ENCODE measurements around the gene ANAPC16. TPM values are rescaled to one million over a fixed set of nuclear protein-coding genes. Genes with fewer than 3 reads are reported as not detected.

Gene ANAPC16
- total RNA-seq, 1 donor from 2014 or later, result 37.0 TPM

DNA sequence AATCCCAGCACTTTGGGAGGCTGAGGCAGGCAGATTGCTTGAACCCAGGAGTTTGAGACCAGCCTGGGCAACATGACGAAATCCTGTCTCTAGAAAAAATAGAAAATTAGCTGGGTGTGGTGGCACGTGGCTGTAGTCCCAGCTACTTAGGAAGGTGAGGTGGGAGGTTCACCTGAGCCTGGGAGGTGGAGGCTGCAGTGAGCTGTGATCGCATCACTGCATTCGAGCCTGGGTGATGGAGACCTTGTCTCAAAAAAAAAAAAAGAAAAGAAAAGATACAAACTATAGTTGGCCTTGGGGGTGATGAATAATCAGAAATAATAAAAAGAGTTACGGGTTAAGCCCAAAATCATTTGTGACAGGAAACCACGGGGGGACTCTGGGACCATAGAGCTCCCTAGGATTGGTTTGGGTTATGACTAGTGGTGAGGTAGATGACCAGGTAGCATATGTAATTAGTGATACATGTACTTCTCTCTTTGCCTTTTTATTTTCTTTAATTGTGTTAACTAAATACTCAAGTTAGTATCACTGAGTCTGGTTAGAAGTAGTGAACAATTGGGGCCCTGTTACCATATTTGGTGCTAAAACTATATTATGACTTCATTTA lies 10.7 kb downstream of the ANAPC16 start:
- H3K27ac Mint-ChIP-seq (ENCODE audit: unreplicated experiment), result no peak overlapping the region
- peaks cover 4% of the 10 kb centered on the region for H3K36me3 Mint-ChIP-seq (ENCODE audit: unreplicated experiment)
- H3K9me3 Mint-ChIP-seq (ENCODE audit: unreplicated experiment), result no peaks in the 10 kb centered on the region
- no peak overlapping the region for H3K4me3 Mint-ChIP-seq (ENCODE audit: unreplicated experiment)
- no peaks in the 10 kb centered on the region for H3K27me3 Mint-ChIP-seq (ENCODE audit: unreplicated experiment)
- peaks cover 4% of the 10 kb centered on the region for H3K4me1 Mint-ChIP-seq (ENCODE audit: low read depth, unreplicated experiment)
- no peak for TF ChIP-seq CTCF (IDR thresholded peaks at IDR 0.05; ENCODE audit: partially characterized antibody, unreplicated experiment)
- DNase-seq, result no peak

DNA sequence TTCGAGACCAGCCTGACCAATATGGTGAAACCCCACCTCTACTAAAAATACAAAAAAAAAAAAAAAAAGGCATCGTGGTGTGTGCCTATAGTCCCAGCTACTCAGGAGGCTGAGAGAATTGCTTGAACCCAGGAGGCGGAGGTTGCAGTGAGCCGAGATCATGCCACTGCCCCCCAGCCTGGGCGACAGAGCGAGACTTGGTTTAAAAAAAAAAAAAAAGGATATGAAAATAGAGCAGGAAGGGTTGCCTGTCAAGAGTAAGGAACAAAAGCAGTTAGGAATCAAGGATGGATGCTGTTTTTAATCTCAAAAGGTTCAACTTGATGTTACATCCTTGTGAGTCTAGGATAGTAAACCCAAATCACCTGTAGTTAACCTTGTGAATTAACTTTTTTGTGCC lies 12.0 kb downstream of the ANAPC16 start:
- no peak for DNase-seq
- Mint-ChIP-seq H3K36me3 (ENCODE audit: unreplicated experiment) (peaks cover 4% of the 10 kb centered on the region), H3K4me3 (ENCODE audit: unreplicated experiment) (no peak overlapping the region), H3K9me3 (ENCODE audit: unreplicated experiment) (no peaks in the 10 kb centered on the region), H3K27me3 (ENCODE audit: unreplicated experiment) (no peaks in the 10 kb centered on the region), H3K4me1 (ENCODE audit: low read depth, unreplicated experiment) (peaks cover 4% of the 10 kb centered on the region), H3K27ac (ENCODE audit: unreplicated experiment) (no peak overlapping the region)
- no peak for TF ChIP-seq CTCF (IDR thresholded peaks at IDR 0.05; ENCODE audit: partially characterized antibody, unreplicated experiment)

- no peak overlapping the region for H3K27ac Mint-ChIP-seq (ENCODE audit: unreplicated experiment)
- peaks cover 4% of the 10 kb centered on the region for H3K36me3 Mint-ChIP-seq (ENCODE audit: unreplicated experiment)
- no peak for TF ChIP-seq CTCF (IDR thresholded peaks at IDR 0.05; ENCODE audit: partially characterized antibody, unreplicated experiment)
These were observed 12.5 kb downstream of the ANAPC16 start for GRCh38 chr10:72228318-72228751.

GRCh38 chr10:72229261-72230251 lies 13.7 kb downstream of the ANAPC16 start:
- Mint-ChIP-seq H3K36me3 (ENCODE audit: unreplicated experiment) (peaks cover 4% of the 10 kb centered on the region), H3K27me3 (ENCODE audit: unreplicated experiment) (no peaks in the 10 kb centered on the region)

More at GRCh38 chr10:72228318-72228751, 12.5 kb downstream of the ANAPC16 start:
- DNase-seq, result no peak
- no peaks in the 10 kb centered on the region for H3K27me3 Mint-ChIP-seq (ENCODE audit: unreplicated experiment)
- no peaks in the 10 kb centered on the region for H3K9me3 Mint-ChIP-seq (ENCODE audit: unreplicated experiment)
- no peak overlapping the region for H3K4me3 Mint-ChIP-seq (ENCODE audit: unreplicated experiment)
- H3K4me1 Mint-ChIP-seq (ENCODE audit: low read depth, unreplicated experiment), result peaks cover 4% of the 10 kb centered on the region

More at GRCh38 chr10:72229261-72230251, 13.7 kb downstream of the ANAPC16 start:
- Mint-ChIP-seq H3K4me3 (ENCODE audit: unreplicated experiment) (no peak overlapping the region), H3K9me3 (ENCODE audit: unreplicated experiment) (no peaks in the 10 kb centered on the region), H3K27ac (ENCODE audit: unreplicated experiment) (no peak overlapping the region), H3K4me1 (ENCODE audit: low read depth, unreplicated experiment) (peaks cover 4% of the 10 kb centered on the region)
- no peak for TF ChIP-seq CTCF (IDR thresholded peaks at IDR 0.05; ENCODE audit: partially characterized antibody, unreplicated experiment)
- no peak for DNase-seq

All from glutamatergic neuron (in vitro differentiated cells).